Lung (tissue), 16 donors: Measurements from ENCODE around the gene C1orf105. TPM values are rescaled to one million over a fixed set of nuclear protein-coding genes. Genes with fewer than 3 reads are reported as not detected.
"Not testable (repeated sequence)": the region's sequence is repeated elsewhere in the genome, so short reads cannot be mapped to it uniquely, and the experiment has no call there.

ENCODE experiments used
- ATAC-seq: fragments of 200-7000 bp; cut with Tn5 transposase; one replicate; pipeline ENCODE4 v1.9.1; 2020; ENCODE audit warnings: moderate number of reproducible peaks; ENCODE audit not compliant: insufficient read depth, low FRiP score
- DNase-seq, 3 donors: peaks; one replicate each; pipeline ENCODE4 v3.0.0-alpha.2; 2013 to 2017
- H3K27ac ChIP-seq, 2 donors: one replicate each; pipeline ENCODE4 v1.5.1; 2013; ENCODE audit warnings: mild to moderate bottlenecking in 2 of 2, moderate library complexity in 2 of 2, control low read depth in 1 of 2, inconsistent platforms in 1 of 2, low read depth in 1 of 2, low read length in 1 of 2
- H3K27me3 ChIP-seq, 3 donors: one replicate each; pipeline ENCODE4 v1.5.1; 2013; ENCODE audit warnings: low read length in 2 of 3; ENCODE audit not compliant: control insufficient read depth in 3 of 3, insufficient read depth in 3 of 3
- H3K36me3 ChIP-seq, 4 donors: one replicate each; pipeline ENCODE4 v1.5.1; 2013; ENCODE audit warnings: low read length in 4 of 4, mild to moderate bottlenecking in 1 of 4, moderate library complexity in 1 of 4; ENCODE audit not compliant: control insufficient read depth in 4 of 4, insufficient read depth in 4 of 4
- H3K4me1 ChIP-seq, 5 donors: one replicate each; pipeline ENCODE4 v1.5.1; 2013; ENCODE audit warnings: low read length in 5 of 5, mild to moderate bottlenecking in 2 of 5, moderate library complexity in 1 of 5; ENCODE audit not compliant: control insufficient read depth in 5 of 5, insufficient read depth in 5 of 5
- H3K4me3 ChIP-seq: one replicate; pipeline ENCODE4 v1.5.1; 2013; ENCODE audit warnings: mild to moderate bottlenecking, control low read depth, moderate library complexity
- H3K9ac ChIP-seq, 2 donors: one replicate each; pipeline ENCODE4 v1.5.1; 2013; ENCODE audit warnings: low read length in 2 of 2, control low read depth in 1 of 2; ENCODE audit not compliant: insufficient read depth in 1 of 2
- H3K9me3 ChIP-seq, 4 donors: one replicate each; pipeline ENCODE4 v1.5.1; 2013; ENCODE audit warnings: low read length in 3 of 4, mild to moderate bottlenecking in 1 of 4, moderate library complexity in 1 of 4; ENCODE audit not compliant: control insufficient read depth in 4 of 4, insufficient read depth in 3 of 4
- CTCF ChIP-seq: IDR thresholded peaks from 2 replicates; pipeline ENCODE4 v1.5.1; 2012; ENCODE audit warnings: mild to moderate bottlenecking; ENCODE audit errors: control extremely low read depth, extremely low read depth
- WGBS, 2 donors: extraction: QIAGEN DNeasy Blood & Tissue Kit; methylation state at CpG; one replicate each; pipeline ENCODE4 v1.1.7; 2013; 5-methylcytosine and 5-hydroxymethylcytosine counted together
- long read RNA-seq, 5 donors: transcript quantifications; one replicate each; lab custom pipeline, GENCODE V29; 2026
- polyA plus RNA-seq, 2 donors: library from polyadenylated mRNA; stranded (reverse); fragments of 200-250 nt; gene quantifications; one replicate each; pipeline ENCODE4 v1.2.1, GENCODE V29; 2013
- total RNA-seq, 2 donors: library from RNA; depleted of rRNA in 1 of 2; stranded (reverse); fragments of >200 nt in 1 of 2; gene quantifications; one replicate each; pipeline ENCODE4 v1.2.1, GENCODE V29; 2014 to 2021
- donor health status: control.
- donor health status: control.
- donor health status: Bipolar disorder and iron deficiency.
- donor health status: healthy.
- donor health status: DM: yes; HTN: yes; CAD: no.

Gene C1orf105
- not detected for total RNA-seq
- polyA plus RNA-seq, result not detected
- long read RNA-seq, donor 1, result 0 reads
- long read RNA-seq, donor 2, result 0 reads
- long read RNA-seq, donor 3, result 0 reads
- long read RNA-seq, donor 4, partial matches to known transcripts, result 0 of 5 reads
- long read RNA-seq, donor 4, other reads (novel, unspliced or antisense), result 5 of 5 reads
- long read RNA-seq, donor 5, result 0 reads

- no peak within 1 kb of the TSS for H3K9ac ChIP-seq
- ATAC-seq, result no peak
- WGBS, 2 donors, result 94% methylated on average over 1 of the region's 1 CpG
Observed at GRCh38 chr1:172420385-172420784, at the start of gene C1orf105. TSS of gene C1orf105 (plus strand) at chr1:172420685. CDS start at chr1:172420886, 201 bp downstream.

GRCh38 chr1:172371646-172372045, 48.8 kb upstream of the C1orf105 start:
- not testable (repeated sequence) for H3K9ac ChIP-seq, H3K27me3 ChIP-seq, H3K4me1 ChIP-seq, H3K9me3 ChIP-seq, DNase-seq, H3K4me3 ChIP-seq, H3K27ac ChIP-seq, ATAC-seq, H3K36me3 ChIP-seq
- 95 to 100% methylated on average over 1 of the region's 3 CpGs for WGBS, 2 donors

More at GRCh38 chr1:172420385-172420784, at the start of gene C1orf105:
- H3K36me3 ChIP-seq, result no peaks in the 10 kb centered on the region
- DNase-seq, result no peak
- H3K27ac ChIP-seq, result no peak within 1 kb of the TSS
- peaks cover 0 to 2% (median 0%) of the 10 kb centered on the region in 4 donors for H3K9me3 ChIP-seq
- no peak within 1 kb of the TSS for H3K4me3 ChIP-seq
- H3K4me1 ChIP-seq, result peaks cover 0 to 22% (median 7%) of the 10 kb centered on the region in 5 donors
- no peaks in the 10 kb centered on the region for H3K27me3 ChIP-seq
- no peak for TF ChIP-seq CTCF

- Histone ChIP-seq H3K9me3 (no peaks in the 10 kb centered on the region), H3K27me3 (no peaks in the 10 kb centered on the region), H3K4me3 (no peak overlapping the region), H3K4me1 (no peaks in the 10 kb centered on the region), H3K27ac (no peak overlapping the region), H3K9ac (no peak overlapping the region), H3K36me3 (no peaks in the 10 kb centered on the region)
- no peak for DNase-seq
- no peak for ATAC-seq
- WGBS, 2 donors, result 35 to 64% methylated on average over 1 of the region's 1 CpG
- no peak for TF ChIP-seq CTCF
Observed at GRCh38 chr1:172373864-172374263, 46.6 kb upstream of the C1orf105 start.

- H3K9me3 ChIP-seq, result no peaks in the 10 kb centered on the region
Observed at GRCh38 chr1:172375211-172375631, 45.3 kb upstream of the C1orf105 start.

More at GRCh38 chr1:172375211-172375631, 45.3 kb upstream of the C1orf105 start:
- ATAC-seq (no peak), DNase-seq (no peak)
- H3K4me3 ChIP-seq, result no peak overlapping the region
- no peak overlapping the region for H3K27ac ChIP-seq
- no peak overlapping the region for H3K9ac ChIP-seq
- H3K4me1 ChIP-seq, result peaks cover 0 to 10% (median 0%) of the 10 kb centered on the region in 5 donors
- no peaks in the 10 kb centered on the region for H3K27me3 ChIP-seq
- no peak for TF ChIP-seq CTCF
- no peaks in the 10 kb centered on the region for H3K36me3 ChIP-seq
- 83 to 92% methylated on average over 2 of the region's 2 CpGs for WGBS, 2 donors
